K562 (cell line): ENCODE results near the gene HHATL. TPM values are rescaled to one million over a fixed set of nuclear protein-coding genes. Genes with fewer than 3 reads are reported as not detected.

Experiments used
- ATF2 ChIP-seq: sonication (generic); formaldehyde crosslinking; IDR thresholded peaks from 2 replicates; pipeline ENCODE4 v1.8.1; 2022; ENCODE audit warnings: missing genetic modification reagents
- COPS2 ChIP-seq: fragments of 450-650 bp; conservative IDR thresholded peaks from 2 replicates; pipeline ENCODE4 v1.6.1; 2016; ENCODE audit warnings: mild to moderate bottlenecking, moderate library complexity
- DIDO1 ChIP-seq: fragments of 450-650 bp; IDR thresholded peaks from 2 replicates; pipeline ENCODE4 v1.6.1; 2016; ENCODE audit warnings: low read depth, missing biosample characterization, missing genetic modification characterization
- GTF2B ChIP-seq: IDR thresholded peaks from 2 replicates; pipeline ENCODE4 v1.6.1; 2011; ENCODE audit not compliant: insufficient read length; ENCODE audit errors: extremely low read depth
- HLTF ChIP-seq: fragments of 450-650 bp; IDR thresholded peaks from 2 replicates; pipeline ENCODE4 v1.6.1; 2016
- IFI16 ChIP-seq: fragments of 250-450 bp; sonication (Bioruptor Pico); IDR thresholded peaks from 2 replicates; pipeline ENCODE4 v2.1.2; 2022; ENCODE audit warnings: mild to moderate bottlenecking, inconsistent platforms
- MAFK ChIP-seq: IDR thresholded peaks from 2 replicates; pipeline ENCODE4 v1.6.1; 2011; ENCODE audit warnings: low read length, improper control_type of control experiment
- NCOR1 ChIP-seq: fragments of 450-650 bp; IDR thresholded peaks from 2 replicates; pipeline ENCODE4 v1.6.1; 2016; ENCODE audit warnings: mild to moderate bottlenecking, moderate library complexity
- NFXL1 ChIP-seq: fragments of 450-650 bp; formaldehyde crosslinking; IDR thresholded peaks from 2 replicates; pipeline ENCODE4 v1.4.0; 2021; ENCODE audit warnings: mild to moderate bottlenecking
- SMARCC2 ChIP-seq: fragments of 450-650 bp; IDR thresholded peaks from 2 replicates; pipeline ENCODE4 v1.6.1; 2017; ENCODE audit warnings: antibody characterized with exemption, moderate library complexity, mild to moderate bottlenecking, low read depth
- SRF ChIP-seq, 2 experiments: fragments of 250-450, 450-650 bp in 1 of 2; sonication (Bioruptor Pico) in 1 of 2; sonication (generic) in 1 of 2; formaldehyde crosslinking; IDR thresholded peaks; 2 replicates each; pipeline versions ENCODE4 v1.5.0 to v1.5.1; 2020 to 2022; ENCODE audit warnings: mild to moderate bottlenecking in 1 of 2, missing genetic modification reagents in 1 of 2
- THRB ChIP-seq: fragments of 450-650 bp; formaldehyde crosslinking; conservative IDR thresholded peaks from 2 replicates; pipeline ENCODE4 v1.4.0; 2022; ENCODE audit warnings: mild to moderate bottlenecking, missing genetic modification characterization
- ZNF143 ChIP-seq: sonication (generic); formaldehyde crosslinking; IDR thresholded peaks from 2 replicates; pipeline ENCODE4 v1.9.0; 2022; ENCODE audit warnings: mild to moderate bottlenecking, missing genetic modification reagents
- ZNF197 ChIP-seq: fragments of 200-800 bp; sonication (Bioruptor generic); IDR thresholded peaks from 2 replicates; pipeline ENCODE4 v1.6.1; 2016; ENCODE audit warnings: low read depth, missing genetic modification characterization, missing compliant biosample characterization
- ZNF224 ChIP-seq: sonication (generic); formaldehyde crosslinking; IDR thresholded peaks from 2 replicates; pipeline ENCODE4 v1.8.0; 2022; ENCODE audit warnings: mild to moderate bottlenecking, missing genetic modification reagents
- ZNF408 ChIP-seq: fragments of 250-450 bp; sonication (Bioruptor Pico); IDR thresholded peaks from 2 replicates; pipeline ENCODE4 v1.4.0; 2020; ENCODE audit warnings: low read depth, mild to moderate bottlenecking, moderate library complexity
- polyA plus RNA-seq, 8 experiments: library from polyadenylated mRNA; depleted of rRNA in 4 of 8; stranded (reverse) in 5 of 8; unstranded in 3 of 8; fragments of >200 nt; fragmentation: Nextera tagmentation in 2 of 8; fragmentation: Illumina TruSeq in 1 of 8; extraction: Ambion mirVana in 2 of 8; extraction: Trizol in 1 of 8; gene quantifications; 2 replicates each; pipeline versions ENCODE4 v1.2.1 to v1.2.3, GENCODE V29; 2011 to 2014; ENCODE audit warnings: inconsistent platforms in 1 of 8, missing spikeins in 1 of 8
- total RNA-seq, 7 experiments: library from RNA; depleted of rRNA in 6 of 7; stranded (reverse); fragments of >200 nt in 6 of 7; fragmentation: Illumina TruSeq in 2 of 7; extraction: Trizol in 2 of 7; gene quantifications; 2 replicates each; pipeline versions ENCODE4 v1.2.1 to v1.2.3, GENCODE V29; 2011 to 2021; ENCODE audit warnings: low replicate concordance in 1 of 7
- TF ChIP-seq, protein P1 (sequence below): sonication (generic); formaldehyde crosslinking; IDR thresholded peaks from 2 replicates; pipeline ENCODE4 v1.8.0; 2022; ENCODE audit warnings: missing genetic modification reagents, mild to moderate bottlenecking, moderate library complexity, borderline replicate concordance
- TF ChIP-seq, protein P2 (sequence below): sonication (generic); formaldehyde crosslinking; IDR thresholded peaks from 2 replicates; pipeline ENCODE4 v1.8.0; 2023; ENCODE audit warnings: missing genetic modification reagents, mild to moderate bottlenecking, borderline replicate concordance

HHATL gene
- total and polyA plus RNA-seq, 9 of the 15 experiments (the other 6 are each of a cell fraction or from before 2014, with no cell fraction given): not detected

GRCh38 chr3:42701371-42702065 is 1.1 kb downstream of the HHATL start (continued):
- TF ChIP-seq COPS2: no peak
- no peak for TF ChIP-seq ZNF408
- TF ChIP-seq GTF2B: no peak
- TF ChIP-seq HLTF: no peak
- TF ChIP-seq ZNF224 (CRISPR knock-in tag): peak; percentile 45; the same call in 1 of the 2 replicates
- no peak for TF ChIP-seq DIDO1 (tag)
- TF ChIP-seq, protein P1, sequence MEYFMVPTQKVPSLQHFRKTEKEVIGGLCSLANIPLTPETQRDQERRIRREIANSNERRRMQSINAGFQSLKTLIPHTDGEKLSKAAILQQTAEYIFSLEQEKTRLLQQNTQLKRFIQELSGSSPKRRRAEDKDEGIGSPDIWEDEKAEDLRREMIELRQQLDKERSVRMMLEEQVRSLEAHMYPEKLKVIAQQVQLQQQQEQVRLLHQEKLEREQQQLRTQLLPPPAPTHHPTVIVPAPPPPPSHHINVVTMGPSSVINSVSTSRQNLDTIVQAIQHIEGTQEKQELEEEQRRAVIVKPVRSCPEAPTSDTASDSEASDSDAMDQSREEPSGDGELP: peak; percentile 81
- no peak for TF ChIP-seq ZNF197
- no peak for TF ChIP-seq ZNF143 (CRISPR knock-in tag)
- TF ChIP-seq NCOR1: no peak
- TF ChIP-seq NFXL1: no peak
- TF ChIP-seq IFI16 (CRISPR knock-in tag): no peak
- TF ChIP-seq SRF (CRISPR knock-in tag; IDR thresholded peaks at IDR 0.05): peak in 1 of 2 experiments; percentile 61; a peak in 1 of 4 replicates
- no peak for TF ChIP-seq SMARCC2
- TF ChIP-seq, protein P2, sequence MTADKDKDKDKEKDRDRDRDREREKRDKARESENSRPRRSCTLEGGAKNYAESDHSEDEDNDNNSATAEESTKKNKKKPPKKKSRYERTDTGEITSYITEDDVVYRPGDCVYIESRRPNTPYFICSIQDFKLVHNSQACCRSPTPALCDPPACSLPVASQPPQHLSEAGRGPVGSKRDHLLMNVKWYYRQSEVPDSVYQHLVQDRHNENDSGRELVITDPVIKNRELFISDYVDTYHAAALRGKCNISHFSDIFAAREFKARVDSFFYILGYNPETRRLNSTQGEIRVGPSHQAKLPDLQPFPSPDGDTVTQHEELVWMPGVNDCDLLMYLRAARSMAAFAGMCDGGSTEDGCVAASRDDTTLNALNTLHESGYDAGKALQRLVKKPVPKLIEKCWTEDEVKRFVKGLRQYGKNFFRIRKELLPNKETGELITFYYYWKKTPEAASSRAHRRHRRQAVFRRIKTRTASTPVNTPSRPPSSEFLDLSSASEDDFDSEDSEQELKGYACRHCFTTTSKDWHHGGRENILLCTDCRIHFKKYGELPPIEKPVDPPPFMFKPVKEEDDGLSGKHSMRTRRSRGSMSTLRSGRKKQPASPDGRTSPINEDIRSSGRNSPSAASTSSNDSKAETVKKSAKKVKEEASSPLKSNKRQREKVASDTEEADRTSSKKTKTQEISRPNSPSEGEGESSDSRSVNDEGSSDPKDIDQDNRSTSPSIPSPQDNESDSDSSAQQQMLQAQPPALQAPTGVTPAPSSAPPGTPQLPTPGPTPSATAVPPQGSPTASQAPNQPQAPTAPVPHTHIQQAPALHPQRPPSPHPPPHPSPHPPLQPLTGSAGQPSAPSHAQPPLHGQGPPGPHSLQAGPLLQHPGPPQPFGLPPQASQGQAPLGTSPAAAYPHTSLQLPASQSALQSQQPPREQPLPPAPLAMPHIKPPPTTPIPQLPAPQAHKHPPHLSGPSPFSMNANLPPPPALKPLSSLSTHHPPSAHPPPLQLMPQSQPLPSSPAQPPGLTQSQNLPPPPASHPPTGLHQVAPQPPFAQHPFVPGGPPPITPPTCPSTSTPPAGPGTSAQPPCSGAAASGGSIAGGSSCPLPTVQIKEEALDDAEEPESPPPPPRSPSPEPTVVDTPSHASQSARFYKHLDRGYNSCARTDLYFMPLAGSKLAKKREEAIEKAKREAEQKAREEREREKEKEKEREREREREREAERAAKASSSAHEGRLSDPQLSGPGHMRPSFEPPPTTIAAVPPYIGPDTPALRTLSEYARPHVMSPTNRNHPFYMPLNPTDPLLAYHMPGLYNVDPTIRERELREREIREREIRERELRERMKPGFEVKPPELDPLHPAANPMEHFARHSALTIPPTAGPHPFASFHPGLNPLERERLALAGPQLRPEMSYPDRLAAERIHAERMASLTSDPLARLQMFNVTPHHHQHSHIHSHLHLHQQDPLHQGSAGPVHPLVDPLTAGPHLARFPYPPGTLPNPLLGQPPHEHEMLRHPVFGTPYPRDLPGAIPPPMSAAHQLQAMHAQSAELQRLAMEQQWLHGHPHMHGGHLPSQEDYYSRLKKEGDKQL (CRISPR knock-in tag): no peak
- TF ChIP-seq MAFK: no peak
- no peak for TF ChIP-seq THRB (CRISPR knock-in tag)
- TF ChIP-seq ATF2 (CRISPR knock-in tag): no peak
